Nephron progenitor cell (in vitro differentiated cells): ENCODE data around the gene ERC2.

ENCODE experiments used
- DNase-seq: peaks from one replicate; pipeline ENCODE4 v3.0.0; 2021
- H3K27ac Mint-ChIP-seq: 2 replicates; pipeline ENCODE4 v1.8.0; 2021; ENCODE audit warnings: mild to moderate bottlenecking, moderate library complexity, mixed read lengths
- H3K27me3 Mint-ChIP-seq: 2 replicates; pipeline ENCODE4 v1.8.0; 2021; ENCODE audit warnings: mild to moderate bottlenecking, low read depth, mixed read lengths; ENCODE audit not compliant: poor library complexity
- H3K36me3 Mint-ChIP-seq: 2 replicates; pipeline ENCODE4 v1.8.0; 2021; ENCODE audit warnings: low read depth, mixed read lengths
- H3K4me1 Mint-ChIP-seq: 2 replicates; pipeline ENCODE4 v1.8.0; 2021; ENCODE audit warnings: mixed read lengths
- H3K4me3 Mint-ChIP-seq: 2 replicates; pipeline ENCODE4 v1.8.0; 2021; ENCODE audit warnings: mild to moderate bottlenecking, moderate library complexity, mixed read lengths
- H3K9me3 Mint-ChIP-seq: 2 replicates; pipeline ENCODE4 v1.8.0; 2021; ENCODE audit warnings: mild to moderate bottlenecking, moderate library complexity, mixed read lengths
- TF ChIP-seq, protein P1 (sequence below): fragments of 200-600 bp; sonication (generic); IDR thresholded peaks from 2 replicates; pipeline ENCODE4 v1.5.0; 2021; ENCODE audit warnings: antibody characterized with exemption

The ERC2 gene

GRCh38 chr3:55711646-55712045 is 756.6 kb downstream of the ERC2 start:
- H3K4me3 Mint-ChIP-seq, result no peak overlapping the region
- TF ChIP-seq, protein P1, sequence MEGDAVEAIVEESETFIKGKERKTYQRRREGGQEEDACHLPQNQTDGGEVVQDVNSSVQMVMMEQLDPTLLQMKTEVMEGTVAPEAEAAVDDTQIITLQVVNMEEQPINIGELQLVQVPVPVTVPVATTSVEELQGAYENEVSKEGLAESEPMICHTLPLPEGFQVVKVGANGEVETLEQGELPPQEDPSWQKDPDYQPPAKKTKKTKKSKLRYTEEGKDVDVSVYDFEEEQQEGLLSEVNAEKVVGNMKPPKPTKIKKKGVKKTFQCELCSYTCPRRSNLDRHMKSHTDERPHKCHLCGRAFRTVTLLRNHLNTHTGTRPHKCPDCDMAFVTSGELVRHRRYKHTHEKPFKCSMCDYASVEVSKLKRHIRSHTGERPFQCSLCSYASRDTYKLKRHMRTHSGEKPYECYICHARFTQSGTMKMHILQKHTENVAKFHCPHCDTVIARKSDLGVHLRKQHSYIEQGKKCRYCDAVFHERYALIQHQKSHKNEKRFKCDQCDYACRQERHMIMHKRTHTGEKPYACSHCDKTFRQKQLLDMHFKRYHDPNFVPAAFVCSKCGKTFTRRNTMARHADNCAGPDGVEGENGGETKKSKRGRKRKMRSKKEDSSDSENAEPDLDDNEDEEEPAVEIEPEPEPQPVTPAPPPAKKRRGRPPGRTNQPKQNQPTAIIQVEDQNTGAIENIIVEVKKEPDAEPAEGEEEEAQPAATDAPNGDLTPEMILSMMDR, result no peak
- no peak overlapping the region for H3K27ac Mint-ChIP-seq
- no peaks in the 10 kb centered on the region for H3K27me3 Mint-ChIP-seq
- H3K4me1 Mint-ChIP-seq, result peaks cover 43% of the 10 kb centered on the region
- H3K9me3 Mint-ChIP-seq, result no peaks in the 10 kb centered on the region
- no peaks in the 10 kb centered on the region for H3K36me3 Mint-ChIP-seq
- no peak for DNase-seq

DNA sequence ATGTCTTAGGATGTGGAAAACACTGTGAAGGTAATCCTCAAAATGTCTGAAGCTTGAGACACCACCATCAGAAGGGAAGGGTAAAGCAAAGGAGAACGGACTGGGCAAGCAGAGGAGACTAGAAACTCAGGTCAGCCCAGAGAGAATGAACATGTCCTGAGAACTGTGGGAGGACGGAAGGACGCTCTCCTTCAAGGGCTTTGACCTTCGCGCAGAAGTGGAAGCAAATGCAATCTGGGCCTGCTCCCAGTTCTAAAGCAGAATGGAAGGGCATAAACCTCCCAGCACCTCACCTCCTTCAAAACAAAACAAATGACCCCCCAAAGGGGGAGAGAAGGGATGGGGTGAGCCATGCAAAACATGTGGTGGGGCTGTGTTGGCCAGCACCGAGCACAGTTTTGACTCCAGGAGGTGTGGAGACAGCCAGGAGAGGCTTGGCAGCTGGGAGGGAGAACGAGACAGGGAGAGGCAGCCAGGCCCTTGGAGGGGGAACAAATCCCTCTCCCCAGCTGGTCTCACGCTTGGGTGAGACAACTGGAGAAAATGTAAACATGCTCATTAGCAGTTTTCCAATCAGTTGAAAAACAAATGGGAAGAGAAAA is 758.8 kb downstream of the ERC2 start:
- Mint-ChIP-seq H3K4me1 (peaks cover 40% of the 10 kb centered on the region), H3K27me3 (no peaks in the 10 kb centered on the region), H3K9me3 (no peaks in the 10 kb centered on the region), H3K4me3 (no peak overlapping the region), H3K36me3 (no peaks in the 10 kb centered on the region), H3K27ac (peak overlapping the region; percentile 52)
- TF ChIP-seq, protein P1, result no peak
- no peak for DNase-seq

DNA sequence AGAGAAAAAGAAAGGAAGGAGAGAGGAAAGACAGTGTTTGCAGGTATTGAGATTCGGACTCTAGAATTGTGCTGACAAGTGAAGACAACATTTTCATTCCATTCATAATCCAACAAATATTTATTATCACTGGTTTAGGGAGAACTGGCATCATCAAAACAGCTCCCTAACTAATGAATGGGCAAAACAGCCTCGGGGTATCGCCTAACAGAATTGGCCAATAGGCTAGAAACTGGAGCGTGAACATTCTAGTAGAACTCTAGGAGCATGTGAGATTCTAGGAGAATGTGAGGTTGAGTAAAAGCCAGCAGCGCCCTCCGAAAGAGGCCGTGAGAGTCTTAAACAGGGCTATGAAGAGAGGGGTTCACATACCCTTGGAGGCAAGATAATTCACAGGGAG is 759.3 kb downstream of the ERC2 start:
- Mint-ChIP-seq H3K36me3 (no peaks in the 10 kb centered on the region), H3K4me1 (peaks cover 40% of the 10 kb centered on the region), H3K9me3 (no peaks in the 10 kb centered on the region), H3K27ac (peak overlapping the region; percentile 97), H3K4me3 (no peak overlapping the region), H3K27me3 (no peaks in the 10 kb centered on the region)
- DNase-seq, result no peak
- TF ChIP-seq, protein P1, result no peak

DNA sequence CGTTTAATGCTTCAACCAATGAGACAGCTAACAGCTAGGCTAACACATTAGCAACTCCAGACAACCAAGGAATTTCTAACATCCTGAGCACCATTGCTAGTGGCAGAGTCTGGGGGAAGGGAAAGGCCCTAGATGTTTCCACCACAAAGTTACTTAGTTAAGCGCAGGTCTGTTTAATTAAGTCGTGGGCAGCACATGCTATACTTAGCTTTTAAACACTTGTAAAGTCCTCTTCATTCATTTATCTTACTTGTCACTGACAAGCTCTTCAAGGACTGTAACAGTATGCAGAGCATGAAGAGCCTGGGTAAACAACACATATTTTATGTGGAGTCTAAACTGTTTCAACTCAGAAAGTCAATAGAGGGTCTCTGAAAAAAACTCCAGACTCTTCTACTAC is 760.0 kb downstream of the ERC2 start:
- H3K27ac Mint-ChIP-seq, result peak overlapping the region; percentile 86
- peaks cover 45% of the 10 kb centered on the region for H3K4me1 Mint-ChIP-seq
- no peaks in the 10 kb centered on the region for H3K9me3 Mint-ChIP-seq
- no peaks in the 10 kb centered on the region for H3K36me3 Mint-ChIP-seq
- H3K27me3 Mint-ChIP-seq, result no peaks in the 10 kb centered on the region
- TF ChIP-seq, protein P1, result no peak
- H3K4me3 Mint-ChIP-seq, result no peak overlapping the region
- DNase-seq, result no peak

GRCh38 chr3:55704521-55704920 is 763.7 kb downstream of the ERC2 start:
- no peak for DNase-seq

GRCh38 chr3:55702822-55703221 is 765.4 kb downstream of the ERC2 start:
- H3K27me3 Mint-ChIP-seq, result no peaks in the 10 kb centered on the region
- H3K4me1 Mint-ChIP-seq, result peaks cover 69% of the 10 kb centered on the region
- no peak overlapping the region for H3K27ac Mint-ChIP-seq
- TF ChIP-seq, protein P1, result no peak
- no peak for DNase-seq
- H3K9me3 Mint-ChIP-seq, result no peaks in the 10 kb centered on the region
- H3K36me3 Mint-ChIP-seq, result no peaks in the 10 kb centered on the region
- H3K4me3 Mint-ChIP-seq, result no peak overlapping the region

More at GRCh38 chr3:55704521-55704920, 763.7 kb downstream of the ERC2 start:
- Mint-ChIP-seq H3K9me3 (no peaks in the 10 kb centered on the region), H3K36me3 (no peaks in the 10 kb centered on the region), H3K4me1 (peaks cover 72% of the 10 kb centered on the region), H3K27me3 (no peaks in the 10 kb centered on the region), H3K27ac (no peak overlapping the region), H3K4me3 (no peak overlapping the region)
- TF ChIP-seq, protein P1, result no peak
